H9 (cell line): ENCODE results near the gene CYB5RL. TPM values are rescaled to one million over a fixed set of nuclear protein-coding genes. Genes with fewer than 3 reads are reported as not detected.

ENCODE experiments used
- DNase-seq: peaks from one replicate; pipeline ENCODE4 v3.0.0-alpha.2; 2017
- H2AFZ ChIP-seq: one replicate; pipeline ENCODE4 v1.6.1; 2013; ENCODE audit warnings: mild to moderate bottlenecking, low read length, control low read depth, moderate library complexity
- H2AK5ac ChIP-seq: 2 replicates; pipeline ENCODE4 v1.6.1; 2013; ENCODE audit warnings: low read length, control low read depth, mixed read lengths; ENCODE audit not compliant: insufficient read length
- H2BK120ac ChIP-seq: one replicate; pipeline ENCODE4 v1.6.1; 2013; ENCODE audit warnings: low read depth, mild to moderate bottlenecking, low read length, control low read depth, inconsistent platforms; ENCODE audit not compliant: poor library complexity, severe bottlenecking
- H2BK12ac ChIP-seq: 2 replicates; pipeline ENCODE4 v1.6.1; 2013; ENCODE audit warnings: low read length, control low read depth, mixed read lengths, low read depth; ENCODE audit not compliant: insufficient read length
- H2BK15ac ChIP-seq: 2 replicates; pipeline ENCODE4 v1.6.1; 2013; ENCODE audit warnings: low read depth, low read length, control low read depth
- H2BK20ac ChIP-seq: one replicate; pipeline ENCODE4 v1.6.1; 2013; ENCODE audit warnings: low read depth, mild to moderate bottlenecking, low read length, control low read depth, inconsistent platforms; ENCODE audit not compliant: poor library complexity, severe bottlenecking
- H2BK5ac ChIP-seq: 2 replicates; pipeline ENCODE4 v1.6.1; 2013; ENCODE audit warnings: low read length, control low read depth, mixed read lengths; ENCODE audit not compliant: insufficient read length
- H3K14ac ChIP-seq: 2 replicates; pipeline ENCODE4 v1.6.1; 2013; ENCODE audit warnings: low read length, control low read depth; ENCODE audit not compliant: insufficient read depth
- H3K18ac ChIP-seq: 2 replicates; pipeline ENCODE4 v1.6.1; 2013; ENCODE audit warnings: low read depth, mild to moderate bottlenecking, mixed read lengths, low read length, control low read depth; ENCODE audit not compliant: insufficient read length
- H3K23ac ChIP-seq: 2 replicates; pipeline ENCODE4 v1.6.1; 2013; ENCODE audit warnings: low read length, control low read depth, mixed read lengths, low read depth; ENCODE audit not compliant: insufficient read length
- H3K23me2 ChIP-seq: 2 replicates; pipeline ENCODE4 v1.6.1; 2013; ENCODE audit warnings: low read depth, mild to moderate bottlenecking, mixed read lengths, low read length, control low read depth; ENCODE audit not compliant: insufficient read length, poor library complexity, severe bottlenecking
- H3K27ac ChIP-seq: 2 replicates; pipeline ENCODE4 v1.5.1; 2013; ENCODE audit warnings: low read length, control low read depth, mixed read lengths, low read depth; ENCODE audit not compliant: insufficient read length
- H3K27me3 ChIP-seq: 2 replicates; pipeline ENCODE4 v1.6.1; 2013; ENCODE audit warnings: low read length, control low read depth, inconsistent platforms; ENCODE audit not compliant: insufficient read depth
- H3K4ac ChIP-seq: 2 replicates; pipeline ENCODE4 v1.6.1; 2013; ENCODE audit warnings: low read depth, mild to moderate bottlenecking, control low read depth, inconsistent platforms, low read length, moderate library complexity
- H3K4me1 ChIP-seq: 2 replicates; pipeline ENCODE4 v1.6.1; 2013; ENCODE audit warnings: low read length, control low read depth, inconsistent platforms; ENCODE audit not compliant: insufficient read depth
- H3K4me2 ChIP-seq: 2 replicates; pipeline ENCODE4 v1.6.1; 2013; ENCODE audit warnings: low read length, control low read depth, mixed read lengths; ENCODE audit not compliant: insufficient read length, insufficient read depth
- H3K56ac ChIP-seq: 2 replicates; pipeline ENCODE4 v1.6.1; 2013; ENCODE audit warnings: low read depth, mild to moderate bottlenecking, mixed read lengths, low read length, control low read depth; ENCODE audit not compliant: insufficient read length
- H3K79me1 ChIP-seq: 2 replicates; pipeline ENCODE4 v1.6.1; 2013; ENCODE audit warnings: low read depth, mild to moderate bottlenecking, moderate library complexity, low read length, control low read depth, inconsistent platforms; ENCODE audit not compliant: insufficient read depth, poor library complexity, severe bottlenecking
- H3K79me2 ChIP-seq: 2 replicates; pipeline ENCODE4 v1.6.1; 2013; ENCODE audit warnings: low read length, control low read depth, inconsistent platforms; ENCODE audit not compliant: insufficient read depth
- H3K9ac ChIP-seq: 2 replicates; pipeline ENCODE4 v1.6.1; 2013; ENCODE audit warnings: low read length, control low read depth, mixed read lengths; ENCODE audit not compliant: insufficient read length; ENCODE audit errors: extremely low read depth
- H3K9me3 ChIP-seq: one replicate; pipeline ENCODE4 v1.6.1; 2013; ENCODE audit warnings: low read depth, low read length, inconsistent platforms; ENCODE audit not compliant: control insufficient read depth
- H3T11ph ChIP-seq: one replicate; pipeline ENCODE4 v1.6.1; 2013; ENCODE audit warnings: mild to moderate bottlenecking, low read length, control low read depth, inconsistent platforms
- H4K20me1 ChIP-seq: one replicate; pipeline ENCODE4 v1.6.1; 2013; ENCODE audit not compliant: control insufficient read depth, insufficient read length, insufficient read depth
- H4K5ac ChIP-seq: 2 replicates; pipeline ENCODE4 v1.6.1; 2013; ENCODE audit warnings: low read depth, mild to moderate bottlenecking, mixed read lengths, low read length, control low read depth; ENCODE audit not compliant: insufficient read length
- H4K8ac ChIP-seq: replicated peaks from 2 replicates; pipeline ENCODE4 v1.6.1; 2013; ENCODE audit warnings: low read length, control low read depth, mixed read lengths, low read depth; ENCODE audit not compliant: insufficient read length
- H4K91ac ChIP-seq: 2 replicates; pipeline ENCODE4 v1.6.1; 2013; ENCODE audit warnings: low read depth, mild to moderate bottlenecking, moderate library complexity, mixed read lengths, low read length, control low read depth; ENCODE audit not compliant: insufficient read length
- H3K27ac Mint-ChIP-seq, 3 experiments: 2 replicates in 2 of 3; 3 replicates in 1 of 3; pipeline ENCODE4 v1.8.0; 2020 to 2021; ENCODE audit warnings: mixed read lengths in 3 of 3, mild to moderate bottlenecking in 1 of 3, moderate library complexity in 1 of 3
- H3K27me3 Mint-ChIP-seq: 2 replicates; pipeline ENCODE4 v1.8.0; 2021; ENCODE audit warnings: low read depth, mild to moderate bottlenecking, moderate library complexity, mixed read lengths
- H3K36me3 Mint-ChIP-seq, 3 experiments: 2 replicates in 2 of 3; 3 replicates in 1 of 3; pipeline ENCODE4 v1.8.0; 2020 to 2021; ENCODE audit warnings: low read depth in 3 of 3, mixed read lengths in 3 of 3; ENCODE audit not compliant: insufficient read depth in 1 of 3
- H3K4me1 Mint-ChIP-seq, 2 experiments: 2 replicates each; pipeline ENCODE4 v1.8.0; 2020; ENCODE audit warnings: mixed read lengths in 2 of 2
- H3K4me3 Mint-ChIP-seq, 2 experiments: 2 replicates in 1 of 2; 3 replicates in 1 of 2; pipeline ENCODE4 v1.8.0; 2020 to 2021; ENCODE audit warnings: mild to moderate bottlenecking in 2 of 2, mixed read lengths in 2 of 2, moderate library complexity in 1 of 2
- H3K9me3 Mint-ChIP-seq, 2 experiments: 2 replicates in 1 of 2; 3 replicates in 1 of 2; pipeline ENCODE4 v1.8.0; 2020; ENCODE audit warnings: mild to moderate bottlenecking in 2 of 2, mixed read lengths in 2 of 2, moderate library complexity in 1 of 2
- WGBS: extraction: QIAGEN DNeasy Blood & Tissue Kit; methylation state at CpG from one replicate; pipeline ENCODE4 v1.1.7; 2013; ENCODE audit warnings: missing lambda C conversion rate, low lambda C conversion rate, mixed read lengths; ENCODE audit not compliant: insufficient read length; ENCODE audit errors: extremely low coverage; 5-methylcytosine and 5-hydroxymethylcytosine counted together
- total RNA-seq: library from RNA; stranded (reverse); gene quantifications from 2 replicates; pipeline ENCODE4 v1.2.1, GENCODE V29; 2021
- TF ChIP-seq, protein P1 (sequence below): fragments of 200-600 bp; sonication (generic); conservative IDR thresholded peaks from 3 replicates; pipeline ENCODE4 v1.8.0; 2021; ENCODE audit warnings: antibody characterized with exemption, mild to moderate bottlenecking

Gene CYB5RL
- total RNA-seq, 1 experiment from 2014 or later = 12.6 TPM

DNA sequence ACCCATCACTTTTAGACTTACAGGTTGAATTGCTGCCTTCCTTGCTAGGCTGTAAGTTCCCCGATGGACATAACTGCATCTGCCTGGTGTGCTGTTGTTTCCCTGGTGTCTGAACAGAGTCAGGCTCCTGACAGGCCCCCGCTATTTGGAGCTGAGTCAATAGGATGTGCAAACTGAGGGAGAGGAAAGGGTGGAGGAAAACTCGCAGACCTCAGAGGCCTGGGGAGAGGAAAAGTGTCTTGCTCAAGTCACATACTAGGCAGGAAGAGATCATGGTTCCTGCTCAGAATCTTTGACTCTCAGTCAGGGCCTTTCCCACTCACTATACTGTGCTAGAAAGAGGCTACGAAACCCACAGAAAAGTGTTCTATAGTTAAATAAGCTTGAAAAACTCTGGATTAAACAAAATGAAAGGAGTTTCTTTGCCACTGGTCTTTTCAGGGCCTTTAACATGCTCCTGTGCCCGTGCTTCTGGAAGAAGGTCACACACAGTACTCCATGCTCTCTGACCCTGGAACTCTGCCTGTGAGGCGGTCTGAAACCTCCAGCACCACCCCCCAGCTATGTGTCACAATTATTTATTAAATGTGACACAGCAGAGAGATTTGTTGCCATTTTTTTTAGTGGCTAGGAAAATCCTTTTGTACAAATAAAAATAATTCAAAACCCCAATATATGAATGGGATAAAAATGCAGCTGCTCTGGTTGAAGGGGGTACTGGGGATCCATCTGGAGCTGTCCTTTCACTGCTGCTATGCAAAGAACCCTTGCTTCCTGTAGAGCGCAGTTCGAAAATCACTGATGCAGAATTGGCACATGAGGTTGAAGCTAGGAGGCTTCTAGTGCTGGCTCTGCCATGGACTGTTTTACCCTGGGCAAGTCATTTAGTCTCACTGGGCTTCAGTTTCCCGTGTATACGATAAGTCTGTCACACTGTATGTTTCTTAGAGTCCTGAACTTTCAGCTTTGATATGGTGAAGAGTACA, 26.9 kb downstream of the CYB5RL start:
- Histone ChIP-seq H3K79me1 (no peaks in the 10 kb centered on the region), H2AFZ (no peak overlapping the region), H3K23me2 (no peaks in the 10 kb centered on the region), H2BK20ac (no peak overlapping the region), H3K18ac (no peak overlapping the region), H3K4me2 (no peak overlapping the region), H3K27me3 (no peaks in the 10 kb centered on the region), H3K9ac (no peak overlapping the region), H3T11ph (no peak overlapping the region), H4K8ac (no peak overlapping the region), H3K56ac (no peak overlapping the region), H3K79me2 (no peaks in the 10 kb centered on the region), H3K4me1 (no peaks in the 10 kb centered on the region), H3K9me3 (no peaks in the 10 kb centered on the region), H2BK5ac (no peak overlapping the region), H2BK120ac (no peak overlapping the region), H2BK12ac (no peak overlapping the region), H2AK5ac (no peak overlapping the region), H4K20me1 (no peaks in the 10 kb centered on the region), H2BK15ac (no peak overlapping the region), H3K4ac (no peak overlapping the region), H3K27ac (no peak overlapping the region), H3K23ac (no peak overlapping the region), H3K14ac (no peak overlapping the region), H4K91ac (no peak overlapping the region), H4K5ac (no peak overlapping the region)
- no peaks in the 10 kb centered on the region for H3K9me3 Mint-ChIP-seq
- peaks cover 2% of the 10 kb centered on the region; the same call in 1 of the 2 replicates for H3K27me3 Mint-ChIP-seq
- peaks cover 4 to 9% of the 10 kb centered on the region in 2 experiments for H3K4me1 Mint-ChIP-seq
- H3K4me3 Mint-ChIP-seq = no peak overlapping the region; a peak in 1 of 5 replicates
- no peaks in the 10 kb centered on the region; a peak in 1 of 7 replicates for H3K36me3 Mint-ChIP-seq
- TF ChIP-seq, protein P1, sequence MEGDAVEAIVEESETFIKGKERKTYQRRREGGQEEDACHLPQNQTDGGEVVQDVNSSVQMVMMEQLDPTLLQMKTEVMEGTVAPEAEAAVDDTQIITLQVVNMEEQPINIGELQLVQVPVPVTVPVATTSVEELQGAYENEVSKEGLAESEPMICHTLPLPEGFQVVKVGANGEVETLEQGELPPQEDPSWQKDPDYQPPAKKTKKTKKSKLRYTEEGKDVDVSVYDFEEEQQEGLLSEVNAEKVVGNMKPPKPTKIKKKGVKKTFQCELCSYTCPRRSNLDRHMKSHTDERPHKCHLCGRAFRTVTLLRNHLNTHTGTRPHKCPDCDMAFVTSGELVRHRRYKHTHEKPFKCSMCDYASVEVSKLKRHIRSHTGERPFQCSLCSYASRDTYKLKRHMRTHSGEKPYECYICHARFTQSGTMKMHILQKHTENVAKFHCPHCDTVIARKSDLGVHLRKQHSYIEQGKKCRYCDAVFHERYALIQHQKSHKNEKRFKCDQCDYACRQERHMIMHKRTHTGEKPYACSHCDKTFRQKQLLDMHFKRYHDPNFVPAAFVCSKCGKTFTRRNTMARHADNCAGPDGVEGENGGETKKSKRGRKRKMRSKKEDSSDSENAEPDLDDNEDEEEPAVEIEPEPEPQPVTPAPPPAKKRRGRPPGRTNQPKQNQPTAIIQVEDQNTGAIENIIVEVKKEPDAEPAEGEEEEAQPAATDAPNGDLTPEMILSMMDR = no peak
- DNase-seq = no peak
- WGBS = no CpG with 5 or more reads among the region's 10 CpGs
- peak overlapping the region; percentile 46 to 81 (median 78); a peak in 4 of 7 replicates for H3K27ac Mint-ChIP-seq
